Gastrocnemius medialis (tissue), 4 donors: ENCODE measurements around the gene B4GALT3.

ENCODE experiments used
- POLR2A ChIP-seq, 2 donors: fragments of 450-650 bp; IDR thresholded peaks; one replicate each; pipeline ENCODE4 v1.6.1; 2017; ENCODE audit warnings: antibody characterized with exemption in 2 of 2, mild to moderate bottlenecking in 2 of 2, moderate library complexity in 2 of 2
- TF ChIP-seq, protein P1 (sequence below), 5 experiments: fragments of 450-650 bp in 3 of 5; fragments of 200-600 bp in 2 of 5; sonication (generic) in 2 of 5; IDR thresholded peaks in 4 of 5; conservative IDR thresholded peaks in 1 of 5; 1 replicate in 4 of 5; 2 replicates in 1 of 5; pipeline ENCODE4 v1.5.1; 2016 to 2019; ENCODE audit warnings: antibody characterized with exemption in 5 of 5, mild to moderate bottlenecking in 3 of 5, moderate library complexity in 3 of 5

DNA sequence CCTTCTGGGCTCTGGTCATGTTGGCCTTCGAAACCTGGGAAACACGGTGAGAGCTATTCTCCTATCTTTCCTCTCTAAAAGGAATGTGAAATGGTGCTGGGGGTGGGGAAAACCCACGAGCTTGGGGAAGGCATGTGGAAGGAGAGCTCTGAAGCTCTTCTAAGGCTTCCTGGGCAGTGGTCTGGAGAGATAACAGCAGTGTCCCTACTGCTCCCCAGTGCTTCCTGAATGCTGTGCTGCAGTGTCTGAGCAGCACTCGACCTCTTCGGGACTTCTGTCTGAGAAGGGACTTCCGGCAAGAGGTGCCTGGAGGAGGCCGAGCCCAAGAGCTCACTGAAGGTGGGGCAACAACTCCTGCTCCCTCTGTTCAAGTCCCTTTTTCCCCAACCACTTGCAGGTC, 15.3 kb downstream of the B4GALT3 start:
- TF ChIP-seq, protein P1, sequence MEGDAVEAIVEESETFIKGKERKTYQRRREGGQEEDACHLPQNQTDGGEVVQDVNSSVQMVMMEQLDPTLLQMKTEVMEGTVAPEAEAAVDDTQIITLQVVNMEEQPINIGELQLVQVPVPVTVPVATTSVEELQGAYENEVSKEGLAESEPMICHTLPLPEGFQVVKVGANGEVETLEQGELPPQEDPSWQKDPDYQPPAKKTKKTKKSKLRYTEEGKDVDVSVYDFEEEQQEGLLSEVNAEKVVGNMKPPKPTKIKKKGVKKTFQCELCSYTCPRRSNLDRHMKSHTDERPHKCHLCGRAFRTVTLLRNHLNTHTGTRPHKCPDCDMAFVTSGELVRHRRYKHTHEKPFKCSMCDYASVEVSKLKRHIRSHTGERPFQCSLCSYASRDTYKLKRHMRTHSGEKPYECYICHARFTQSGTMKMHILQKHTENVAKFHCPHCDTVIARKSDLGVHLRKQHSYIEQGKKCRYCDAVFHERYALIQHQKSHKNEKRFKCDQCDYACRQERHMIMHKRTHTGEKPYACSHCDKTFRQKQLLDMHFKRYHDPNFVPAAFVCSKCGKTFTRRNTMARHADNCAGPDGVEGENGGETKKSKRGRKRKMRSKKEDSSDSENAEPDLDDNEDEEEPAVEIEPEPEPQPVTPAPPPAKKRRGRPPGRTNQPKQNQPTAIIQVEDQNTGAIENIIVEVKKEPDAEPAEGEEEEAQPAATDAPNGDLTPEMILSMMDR (IDR thresholded peaks at IDR 0.05 in 4 of 5, conservative IDR thresholded peaks at IDR 0.05 in 1 of 5) = no peak
- no peak for TF ChIP-seq POLR2A (IDR thresholded peaks at IDR 0.05)
